HG03159 (cell line): Measurements from ENCODE around the gene NFYC.
"Not testable (repeated sequence)": the region's sequence is repeated elsewhere in the genome, so short reads cannot be mapped to it uniquely, and the experiment has no call there.

Experiments used
- ATAC-seq: cut with Tn5 transposase; IDR thresholded peaks from one replicate; pipeline ENCODE4 v1.9.1; 2021; ENCODE audit warnings: mild to moderate bottlenecking, moderate library complexity; ENCODE audit not compliant: unreplicated experiment

The NFYC gene

DNA sequence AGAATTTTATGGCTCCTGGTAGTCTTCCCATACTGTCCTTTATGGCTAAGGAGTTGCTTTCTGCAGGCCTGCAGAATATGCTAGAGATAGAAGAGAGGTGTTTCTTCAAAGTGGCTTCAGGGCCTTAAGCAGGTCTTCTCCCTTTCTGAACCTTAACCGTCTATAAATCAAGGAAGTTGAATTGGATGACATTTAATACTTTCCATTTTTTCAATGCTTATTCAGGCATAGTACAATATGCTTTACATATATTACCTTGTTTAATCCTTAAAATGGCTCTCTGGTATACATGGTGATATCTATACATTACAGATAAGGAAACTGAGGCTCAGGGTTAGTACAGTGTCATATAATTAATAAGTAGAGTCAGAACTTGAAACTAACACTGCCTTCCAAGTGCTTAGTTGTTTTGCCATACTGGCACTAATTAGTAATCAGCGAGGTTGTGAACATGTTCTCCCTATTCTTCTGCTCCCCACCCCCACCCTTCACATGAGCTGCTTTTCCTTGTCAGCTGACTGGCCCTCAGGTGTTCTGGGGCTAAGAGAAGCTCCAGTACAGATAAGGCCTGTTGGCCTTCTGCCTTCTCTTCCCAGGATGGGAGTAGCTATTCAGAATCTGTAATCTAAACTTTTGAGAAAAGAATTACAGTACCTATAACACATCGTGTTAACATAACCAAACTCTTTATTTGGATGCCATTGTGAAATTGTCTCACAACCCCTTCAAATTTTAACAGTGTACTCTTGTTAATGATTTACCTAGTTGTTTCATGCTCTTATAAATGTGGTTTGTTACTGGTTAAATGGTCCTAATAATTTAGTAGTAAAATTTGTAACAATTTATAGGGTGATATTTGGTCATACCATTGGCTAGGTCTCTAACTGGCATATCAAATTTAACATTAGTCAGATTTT is 13.6 kb downstream of the NFYC start:
- no peak for ATAC-seq

DNA sequence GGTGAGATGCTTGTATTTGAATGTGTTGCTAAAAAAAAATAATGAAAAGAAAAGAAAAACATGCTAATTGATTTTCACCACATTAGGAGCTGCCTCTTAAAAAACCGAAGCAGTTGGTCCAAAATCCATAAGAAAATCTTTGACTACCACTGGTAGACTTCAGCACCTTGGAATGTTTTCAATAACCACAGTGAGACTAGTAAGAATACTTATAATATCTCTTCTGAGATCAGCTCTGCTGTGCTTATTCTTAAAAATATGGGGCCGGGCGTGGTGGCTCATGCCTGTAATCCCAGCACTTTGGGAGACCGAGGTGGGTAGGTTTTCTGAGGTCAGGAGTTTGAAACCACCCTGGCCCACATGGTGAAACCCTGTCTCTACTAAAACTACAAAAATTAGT is 15.1 kb downstream of the NFYC start:
- no peak for ATAC-seq

DNA sequence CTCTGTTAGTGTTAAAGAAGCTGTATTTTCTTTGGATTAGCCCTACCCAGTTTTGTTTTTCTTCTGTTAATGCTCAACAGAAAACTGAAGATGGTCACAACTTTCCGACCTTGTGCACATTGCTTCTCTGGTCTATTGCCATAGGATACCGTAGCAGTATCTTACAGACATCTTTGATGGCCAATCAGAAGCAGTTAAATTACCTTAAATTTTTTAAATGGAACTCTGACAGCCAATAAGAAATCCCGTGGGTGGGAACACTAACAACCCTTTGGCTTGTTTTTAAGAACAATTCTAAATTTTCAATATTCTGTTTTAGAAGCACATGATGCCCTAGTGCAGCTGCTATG is 17.2 kb downstream of the NFYC start:
- ATAC-seq: peak; percentile 60

DNA sequence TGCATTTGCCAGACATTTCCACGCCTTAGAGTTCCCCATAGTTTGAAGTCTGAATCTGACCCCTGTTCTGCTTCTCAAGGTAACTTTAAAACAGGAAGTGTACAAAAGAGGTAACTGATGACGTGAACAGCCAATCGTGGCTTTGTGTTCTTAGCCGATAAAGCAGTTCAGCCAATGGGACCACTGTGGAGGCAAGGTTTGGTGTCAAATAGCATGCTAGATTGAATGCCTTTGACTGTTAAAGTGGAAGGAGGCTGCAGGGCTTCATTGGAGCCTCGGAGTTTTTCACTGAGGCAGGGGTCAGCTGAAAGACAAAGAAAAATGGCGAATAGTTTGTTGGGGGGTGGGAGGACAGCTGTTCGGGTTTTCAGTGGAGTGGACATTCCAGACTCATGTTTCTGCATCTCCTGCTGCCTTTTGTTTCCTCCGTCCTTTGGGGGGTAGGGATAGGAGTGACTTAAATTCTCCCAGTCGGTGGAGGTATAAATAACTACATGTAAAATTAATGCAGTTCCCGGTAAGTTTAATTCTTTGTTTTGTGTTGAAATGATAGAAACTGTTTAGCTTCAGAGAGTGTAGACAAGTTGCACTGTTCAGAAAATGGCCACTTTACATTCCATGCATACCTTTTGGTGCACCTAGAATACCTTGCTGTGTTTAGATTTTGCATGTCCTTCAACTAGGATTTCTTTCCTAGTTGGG is 17.7 kb downstream of the NFYC start:
- peak; percentile 92 for ATAC-seq

DNA sequence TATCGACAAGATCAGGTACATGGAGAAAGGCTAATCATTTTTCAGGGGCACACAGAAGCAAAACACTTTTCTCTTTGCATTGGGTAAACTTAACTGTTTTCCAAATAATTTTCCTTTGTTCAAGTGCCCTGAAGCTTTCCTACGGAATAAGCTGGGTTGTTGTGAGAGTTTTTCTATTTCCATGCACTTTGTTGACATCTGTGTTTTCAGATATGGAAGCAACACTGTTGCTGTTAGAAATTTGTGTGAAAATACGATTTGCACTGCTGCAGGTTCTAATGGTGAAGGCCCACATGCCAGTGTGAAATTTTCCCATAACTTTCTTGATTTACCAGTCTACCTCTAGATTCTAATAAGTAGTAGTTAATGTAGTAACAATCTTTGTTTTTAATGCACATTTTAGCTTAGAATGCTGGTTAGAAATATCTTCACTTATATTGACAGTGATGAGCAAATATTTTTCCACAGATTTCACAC is 18.3 kb downstream of the NFYC start:
- no peak for ATAC-seq

DNA sequence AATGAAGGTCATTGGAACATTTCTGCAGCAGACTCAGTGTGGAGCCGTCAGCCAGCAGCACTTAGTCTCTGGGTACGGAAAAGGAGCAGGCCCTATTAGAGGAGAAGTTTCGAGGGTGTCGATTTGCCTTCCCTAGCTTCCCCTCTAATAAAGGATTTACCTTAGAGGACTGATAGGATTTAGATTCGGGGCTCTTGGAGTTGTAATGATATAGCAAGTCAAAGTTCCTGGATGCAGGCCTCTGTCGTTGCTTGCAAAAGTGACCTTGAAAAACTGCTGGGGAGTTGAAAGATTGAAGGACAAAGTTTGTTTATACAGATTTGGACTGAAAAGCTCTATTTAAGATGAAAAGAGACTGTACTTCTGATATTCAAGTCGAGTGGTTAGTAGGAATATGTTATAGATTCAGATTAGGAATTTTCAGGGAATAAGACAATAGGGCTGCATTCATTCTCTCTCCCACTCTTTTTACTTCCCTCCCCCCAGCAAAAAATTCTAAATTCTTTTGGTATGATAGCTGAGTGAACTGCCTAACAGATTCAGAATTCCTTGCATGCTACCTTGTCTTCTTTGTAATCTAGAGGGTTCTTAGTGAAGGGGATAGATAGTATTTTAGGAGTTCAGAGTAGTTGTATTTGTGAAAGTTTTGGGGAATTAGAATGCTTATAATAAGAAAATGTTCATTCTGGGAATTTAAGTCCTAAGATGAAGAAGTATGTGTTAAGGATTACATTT is 19.2 kb downstream of the NFYC start:
- no peak for ATAC-seq

DNA sequence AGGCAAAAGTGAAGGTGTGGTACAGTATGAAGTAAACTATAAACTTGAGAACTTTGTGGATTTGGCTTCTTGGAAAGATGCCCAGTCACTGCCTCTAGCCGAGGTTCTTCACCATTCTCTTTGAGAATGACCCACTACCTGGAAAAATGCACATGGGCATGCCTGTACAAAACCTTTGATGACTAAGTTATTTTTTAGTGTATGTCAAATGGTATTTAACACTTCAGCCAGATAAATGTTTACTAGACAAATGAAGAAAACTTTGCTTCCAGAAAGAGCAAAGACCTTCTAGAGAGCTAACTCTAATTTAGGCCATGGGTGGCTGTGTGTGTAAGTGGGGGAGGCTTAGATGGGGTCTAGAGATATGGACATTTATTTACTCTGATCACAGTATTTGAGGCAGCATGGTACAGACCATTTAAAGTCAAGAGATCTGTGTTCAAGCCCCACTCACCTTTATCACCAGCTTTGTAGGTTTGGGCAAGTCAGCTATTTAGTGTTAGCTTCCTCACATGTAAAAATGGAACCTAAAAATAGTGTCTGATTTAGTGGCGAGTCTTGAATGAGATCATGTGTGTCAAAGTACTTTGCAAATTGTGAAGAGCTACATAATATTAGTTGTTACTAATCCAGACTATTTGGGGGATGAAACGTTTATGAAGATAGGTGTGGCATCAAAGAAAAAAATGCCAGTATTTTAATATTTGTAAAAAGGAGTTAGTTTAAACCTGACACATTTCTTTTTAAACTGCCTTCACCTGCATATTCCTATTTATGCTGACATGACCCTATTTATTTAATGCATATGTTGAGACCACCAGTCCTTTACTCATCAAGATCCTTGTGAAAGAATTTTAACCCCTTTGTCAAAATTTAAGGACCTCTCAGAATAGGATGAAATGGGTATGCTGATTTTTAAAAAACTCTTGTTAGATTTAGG is 20.2 kb downstream of the NFYC start:
- no peak for ATAC-seq

DNA sequence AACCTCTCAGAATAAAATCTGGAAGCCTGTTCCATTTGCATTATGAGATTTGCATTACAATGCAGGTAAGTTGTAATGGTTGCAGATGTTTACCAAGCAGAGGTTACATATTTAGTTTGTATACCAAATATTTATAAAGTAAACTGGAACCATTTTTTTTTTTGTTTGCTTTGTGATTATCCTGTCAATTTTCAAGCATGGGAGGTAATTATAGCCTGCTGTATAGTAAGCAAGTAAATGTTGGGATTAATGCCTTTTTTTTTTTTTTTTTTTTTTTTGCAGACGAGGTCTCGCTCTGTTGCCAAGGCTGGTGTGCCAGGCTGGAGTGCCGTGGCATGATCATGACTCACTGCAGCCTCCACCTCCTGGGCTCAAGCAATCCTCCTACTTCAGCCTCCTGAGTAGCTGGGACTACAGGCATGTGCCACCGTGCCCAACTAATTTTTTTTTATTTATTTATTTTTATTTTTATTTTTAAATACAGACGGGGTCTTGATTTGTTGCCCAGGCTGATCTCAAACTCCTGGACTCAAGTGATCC is 21.0 kb downstream of the NFYC start:
- no peak for ATAC-seq

DNA sequence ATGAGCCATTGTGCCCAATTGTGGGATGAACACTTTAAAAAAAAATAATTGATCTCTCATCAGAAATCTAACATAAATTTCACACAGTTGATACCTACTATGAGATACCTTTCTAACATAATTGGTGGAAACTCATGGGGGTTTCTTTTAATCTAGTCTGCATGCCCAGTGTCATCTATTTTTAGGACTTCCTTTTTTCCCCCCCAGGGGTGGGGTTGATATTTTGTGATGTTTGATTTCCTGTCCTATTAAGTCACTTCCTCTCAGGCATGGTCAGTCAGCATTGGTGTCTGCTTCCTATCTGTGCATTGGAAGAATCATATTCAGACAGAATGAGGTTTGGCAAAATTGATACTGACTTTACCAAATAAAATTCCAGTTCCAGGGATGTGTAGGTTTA is 21.5 kb downstream of the NFYC start:
- no peak for ATAC-seq

DNA sequence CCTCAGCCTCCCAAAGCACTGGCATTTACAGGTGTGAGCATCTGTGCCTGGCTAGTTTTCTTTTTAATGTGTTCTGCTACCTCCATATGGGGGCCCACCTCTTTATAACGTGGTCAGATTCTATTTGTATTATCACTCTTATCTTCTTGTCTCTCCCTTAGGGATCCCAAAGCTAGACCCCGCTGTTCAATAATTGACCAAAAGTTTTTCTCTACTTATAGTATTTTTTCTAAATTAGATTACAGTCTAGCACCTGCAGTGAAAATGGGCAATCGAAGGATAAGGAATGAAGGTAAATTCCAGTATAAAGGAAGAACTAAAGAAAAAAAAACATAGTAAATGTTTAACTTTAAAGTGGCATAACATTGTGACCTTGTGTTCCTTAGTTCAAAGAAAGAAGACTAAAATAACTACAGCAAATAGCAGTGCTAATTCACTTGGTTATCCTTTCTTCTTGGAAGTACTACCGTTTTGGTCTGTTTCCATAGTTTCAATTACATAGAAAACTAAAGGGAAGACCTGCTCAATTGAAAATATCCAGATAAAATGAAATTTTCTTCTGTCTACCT is 24.1 kb downstream of the NFYC start:
- ATAC-seq: no peak

DNA sequence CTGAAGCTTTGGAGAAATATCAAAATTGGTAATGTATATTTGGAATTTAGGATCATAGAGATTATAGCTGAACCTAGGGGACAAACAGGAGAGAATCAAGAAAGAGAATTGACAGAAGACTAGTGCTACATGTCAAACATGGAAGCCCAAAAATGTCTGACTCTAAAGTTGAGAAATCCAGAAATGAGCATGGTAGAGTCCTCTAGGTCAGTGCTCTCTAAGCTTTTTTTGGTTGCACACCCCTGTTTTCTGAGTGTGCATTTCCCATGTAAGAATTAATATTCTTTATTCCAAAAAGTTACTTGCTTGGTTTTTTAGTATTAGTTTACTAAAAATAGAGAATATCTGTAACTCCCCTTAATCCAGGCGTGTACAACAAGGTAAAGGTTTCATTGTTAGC is 25.6 kb downstream of the NFYC start:
- no peak for ATAC-seq

DNA sequence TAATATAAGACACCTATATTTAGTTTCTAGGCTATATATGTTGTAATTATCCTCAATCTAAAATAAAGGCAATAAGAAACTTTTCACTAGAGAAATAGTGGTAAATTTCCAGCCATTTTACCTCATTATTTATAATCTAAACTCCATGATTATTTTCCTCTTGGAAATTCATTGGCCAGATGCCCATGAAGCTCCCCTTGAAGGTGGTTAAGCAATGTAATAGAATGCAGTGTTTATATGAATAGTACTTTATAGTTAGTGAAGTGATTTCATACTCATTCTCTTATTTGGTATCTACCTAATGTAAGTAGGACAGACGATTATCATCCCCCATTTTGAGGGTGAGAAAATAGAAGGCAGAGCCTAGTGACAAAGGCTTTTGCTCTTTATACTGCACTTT is 26.5 kb downstream of the NFYC start:
- ATAC-seq: no peak

DNA sequence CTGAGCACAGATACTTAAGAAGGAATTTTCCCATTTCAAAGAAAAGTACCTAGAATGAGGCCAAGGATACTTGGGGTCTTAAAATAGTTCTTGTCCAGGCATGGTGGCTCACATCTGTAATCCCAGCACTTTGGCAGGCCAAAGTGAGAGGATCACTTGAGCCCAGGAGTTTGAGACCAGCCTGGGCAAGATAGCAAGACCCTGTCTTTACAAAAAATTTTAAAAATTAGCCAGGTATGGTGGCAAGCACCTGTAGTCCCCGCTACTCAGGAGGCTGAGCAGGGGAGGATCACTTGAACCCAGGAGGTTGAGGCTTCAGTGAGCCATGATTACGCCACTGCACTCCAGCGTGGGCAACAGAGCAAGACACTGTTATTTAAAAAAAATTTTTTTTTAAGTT is 29.0 kb downstream of the NFYC start:
- ATAC-seq: no peak

DNA sequence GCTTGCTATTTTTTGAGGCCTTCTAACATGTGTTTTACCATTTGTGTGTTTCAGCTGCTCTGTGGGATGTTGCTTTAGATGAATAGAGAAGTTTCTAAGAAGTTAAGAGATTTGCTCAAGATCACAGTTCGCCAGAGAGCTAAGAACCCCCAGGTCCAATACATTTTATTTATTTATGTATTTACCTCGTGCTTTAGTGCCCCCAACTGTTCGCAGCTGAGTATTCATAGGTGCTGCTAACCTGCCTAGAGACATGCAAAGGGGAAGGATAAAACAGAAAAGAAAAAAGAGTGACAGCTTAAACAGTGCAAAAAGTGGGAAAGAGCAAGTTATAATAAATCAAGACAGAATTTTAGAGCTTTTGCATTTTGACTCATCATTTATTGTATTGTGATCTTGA is 31.1 kb downstream of the NFYC start:
- ATAC-seq: no peak

DNA sequence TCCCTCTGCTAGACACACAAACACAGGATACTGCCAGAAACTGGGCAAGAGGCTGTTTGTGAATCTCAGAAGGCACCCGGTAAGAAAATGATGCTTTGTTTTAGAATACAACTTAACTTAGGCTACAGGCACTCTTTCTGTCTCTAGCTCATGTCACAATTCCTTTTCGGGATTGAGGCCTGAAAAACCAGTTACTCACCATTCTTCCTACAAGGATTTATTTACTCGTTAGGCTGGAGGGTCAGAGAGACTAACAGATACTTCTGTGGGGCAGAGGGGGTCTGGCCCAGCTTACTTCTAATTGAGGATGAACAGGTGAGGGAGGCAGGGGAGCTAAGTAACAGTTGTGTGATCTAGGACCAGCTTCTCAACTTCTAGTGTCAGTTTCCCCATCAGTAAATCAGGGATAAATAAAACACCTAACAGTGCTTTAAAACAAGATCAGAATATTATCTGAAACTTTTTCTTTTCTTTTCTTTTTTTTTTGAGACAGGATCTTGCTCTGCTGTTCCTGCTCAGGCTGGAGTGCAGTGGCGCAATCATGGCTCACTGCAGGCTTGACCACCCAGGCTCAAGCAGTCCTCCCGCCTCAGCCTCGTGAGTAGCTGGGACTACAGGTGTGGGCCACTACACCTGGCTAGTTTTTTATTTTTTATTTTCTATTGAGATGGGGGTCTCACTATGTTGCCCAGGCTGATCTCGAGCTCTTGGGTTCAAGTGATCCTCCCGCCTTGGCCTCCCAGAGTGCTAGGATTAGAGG is 31.9 kb downstream of the NFYC start:
- no peak for ATAC-seq

DNA sequence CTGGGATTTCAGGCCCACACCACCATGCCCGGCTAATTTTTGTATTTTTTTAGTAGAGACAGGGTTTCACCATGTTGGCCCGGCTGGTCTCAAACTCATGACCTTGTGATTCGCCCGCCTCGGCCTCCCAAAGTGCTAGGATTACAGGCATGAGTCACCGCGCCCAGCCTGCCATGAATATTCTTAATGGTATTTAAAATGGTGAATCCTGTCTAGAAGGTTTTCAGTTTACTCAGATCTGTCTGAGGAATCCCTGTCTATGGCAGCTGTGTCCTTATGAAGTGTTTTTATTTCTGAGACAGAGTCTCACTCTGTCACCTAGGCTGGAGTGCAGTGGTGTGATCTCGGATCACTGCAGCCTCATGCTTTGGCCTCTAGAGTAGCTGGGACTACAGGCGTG is 36.2 kb downstream of the NFYC start:
- not testable (repeated sequence) for ATAC-seq

DNA sequence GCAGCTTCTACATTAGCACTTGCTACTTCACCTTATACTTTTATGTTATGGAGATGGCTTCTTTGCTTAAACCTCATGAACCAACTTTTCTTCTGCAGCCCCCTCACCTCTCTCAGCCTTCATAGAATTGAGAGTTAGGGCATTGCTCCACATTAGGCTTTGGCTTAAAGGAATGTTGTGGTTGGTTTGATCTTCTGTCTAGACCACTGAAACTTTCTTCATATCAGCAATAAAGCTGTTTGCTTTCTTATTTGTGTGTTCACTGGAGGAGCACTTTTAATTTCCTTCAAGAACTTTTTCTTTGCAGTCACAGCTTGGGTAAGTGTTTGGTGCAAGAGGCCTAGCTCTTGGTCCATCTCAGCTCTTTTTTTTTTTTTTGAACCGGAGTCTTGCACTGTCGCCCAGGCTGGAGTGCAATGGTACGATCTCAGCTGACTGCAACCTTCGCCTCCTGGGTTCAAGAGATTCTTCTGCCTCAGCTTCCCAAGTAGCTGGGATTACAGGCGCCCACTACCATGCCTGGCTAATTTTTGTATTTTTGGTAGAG is 37.9 kb downstream of the NFYC start:
- not testable (repeated sequence) for ATAC-seq

DNA sequence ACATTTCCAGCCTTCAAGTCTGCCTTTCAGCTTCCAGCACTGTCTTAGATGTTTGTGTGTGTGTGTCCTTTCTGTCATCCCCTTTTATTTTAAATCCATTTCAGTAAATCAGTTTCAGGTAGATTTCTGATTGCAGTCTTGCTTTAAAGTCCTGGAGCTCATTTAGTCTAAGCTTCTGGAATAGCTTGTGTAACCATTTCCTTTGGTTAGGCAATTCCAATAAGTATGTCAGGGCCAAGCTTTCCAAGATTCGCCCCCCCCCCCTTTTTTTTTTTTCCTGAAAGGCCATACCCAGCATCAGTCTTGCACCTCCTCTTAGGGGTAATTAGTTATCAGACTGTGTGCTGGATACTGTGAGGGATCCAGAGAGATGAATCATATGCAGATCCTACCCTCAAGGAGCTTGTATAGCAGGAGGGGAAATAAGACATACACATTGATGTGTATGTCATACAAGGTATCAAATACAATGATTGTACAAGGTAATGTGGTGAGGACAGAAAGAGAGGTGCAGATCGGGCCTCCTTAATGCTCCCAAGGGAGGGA is 41.3 kb downstream of the NFYC start:
- no peak for ATAC-seq
